H7 (cell line): Measurements from ENCODE around the gene FAAP20. TPM values are rescaled to one million over a fixed set of nuclear protein-coding genes. Genes with fewer than 3 reads are reported as not detected.
A peak's percentile ranks its signal among the peaks of the same experiment; 100 is the strongest.

Experiments
- DNase-seq: peaks from one replicate; pipeline ENCODE4 v3.0.0; 2012
- H3K27me3 ChIP-seq: 2 replicates; pipeline ENCODE4 v1.6.0; 2011; ENCODE audit warnings: mild to moderate bottlenecking, low read length; ENCODE audit not compliant: control insufficient read depth, insufficient read depth
- H3K36me3 ChIP-seq: replicated peaks from 2 replicates; pipeline ENCODE4 v1.5.1; 2011; ENCODE audit warnings: low read length; ENCODE audit not compliant: control insufficient read depth, insufficient read depth
- H3K4me3 ChIP-seq: 2 replicates; pipeline ENCODE4 v1.5.1; 2011; ENCODE audit warnings: low read depth, mild to moderate bottlenecking, control low read depth, low read length, moderate library complexity; ENCODE audit not compliant: insufficient read depth
- total RNA-seq: library from RNA; depleted of rRNA; stranded (reverse); fragments of >200 nt; shearing (Covaris generic); gene quantifications from 2 replicates; pipeline ENCODE4 v1.2.3, GENCODE V29; 2014

The FAAP20 gene
- total RNA-seq, 1 experiment from 2014 or later = 69.9 TPM

DNA sequence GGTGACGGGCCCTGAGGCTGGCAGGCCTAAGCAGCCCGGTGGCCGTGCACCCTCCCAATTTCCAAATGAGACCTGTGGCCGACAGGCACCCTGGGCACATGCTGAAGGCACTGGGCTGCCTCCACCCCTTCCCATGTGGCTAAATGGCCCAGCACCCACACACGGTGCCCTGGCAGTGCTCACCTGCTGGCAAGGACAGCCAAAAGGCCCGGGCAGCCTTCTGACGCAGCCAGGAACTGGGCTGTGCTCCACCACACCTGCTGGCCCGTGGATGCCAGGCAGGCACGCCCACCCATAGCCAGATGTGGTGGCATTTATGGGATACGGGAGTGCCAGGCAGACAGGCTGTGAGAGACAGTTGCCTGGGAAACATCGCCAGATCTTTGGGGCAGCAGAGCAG lies 4.0 kb upstream of the FAAP20 start:
- Histone ChIP-seq H3K27me3 (no peaks in the 10 kb centered on the region; the same call in 1 of the 2 replicates), H3K36me3 (no peaks in the 10 kb centered on the region), H3K4me3 (no peak overlapping the region)
- DNase-seq = no peak

DNA sequence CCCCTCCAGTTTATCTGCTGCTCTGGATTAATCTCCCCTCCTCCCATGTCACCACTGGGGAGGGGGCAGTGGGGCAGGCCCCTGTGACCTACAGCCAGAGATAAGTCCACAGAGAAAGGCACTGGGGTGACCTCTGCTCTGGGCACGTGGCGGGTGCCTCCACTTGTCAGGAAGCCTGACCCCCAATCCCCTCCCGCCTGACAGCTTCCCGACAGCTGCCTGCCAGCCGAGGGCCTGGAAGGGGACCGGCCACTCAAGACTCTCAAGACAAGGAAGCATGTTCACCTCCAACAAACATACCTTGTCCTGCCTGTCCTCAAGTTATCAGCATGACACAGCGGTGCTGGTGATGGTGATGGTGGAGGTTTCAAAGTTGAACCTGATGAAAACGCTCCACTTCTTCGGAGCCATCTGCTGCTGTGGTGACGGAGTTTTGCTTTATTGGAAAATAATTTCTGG lies 3.2 kb upstream of the FAAP20 start:
- DNase-seq = no peak
- Histone ChIP-seq H3K36me3 (no peaks in the 10 kb centered on the region), H3K4me3 (no peak overlapping the region), H3K27me3 (no peaks in the 10 kb centered on the region)

DNA sequence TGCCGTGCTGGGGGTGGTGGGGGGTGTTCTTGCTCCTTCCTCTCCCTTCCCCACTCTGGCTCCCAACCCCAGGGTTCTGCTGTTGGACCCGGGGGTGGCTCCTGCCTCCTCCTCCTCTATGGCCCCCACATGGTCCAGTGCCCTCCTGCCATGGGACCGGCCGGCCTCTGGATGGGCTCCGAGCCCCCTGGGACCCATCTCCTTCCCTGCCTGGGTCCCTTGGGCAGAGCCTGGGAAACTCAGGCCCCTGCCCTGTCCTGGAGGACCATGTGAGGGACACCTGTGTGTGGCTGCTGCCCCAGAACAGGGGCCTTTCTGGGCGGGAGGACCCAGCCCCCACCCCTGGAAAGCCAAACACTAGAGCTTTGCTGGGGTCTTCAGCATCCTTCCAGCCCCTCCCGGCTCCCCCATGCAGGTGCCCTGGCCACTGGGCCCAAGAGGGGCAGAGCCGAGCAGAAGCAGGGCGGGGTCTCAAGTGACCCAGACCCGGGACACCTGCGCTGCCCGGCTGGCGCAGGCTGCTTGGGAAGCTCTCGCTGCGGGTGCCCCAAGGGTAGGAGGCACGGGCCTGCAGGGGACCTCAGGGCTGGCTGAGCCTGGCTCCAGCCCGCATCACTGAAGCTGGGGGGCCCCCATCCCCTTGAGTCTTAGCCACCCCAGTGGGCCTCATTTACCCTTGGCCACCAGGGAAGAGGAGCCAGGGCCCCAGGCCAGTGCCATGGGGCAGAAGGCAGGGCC lies 2.5 kb upstream of the FAAP20 start:
- peaks cover 3% of the 10 kb centered on the region for H3K36me3 ChIP-seq
- H3K4me3 ChIP-seq = no peak overlapping the region
- no peaks in the 10 kb centered on the region for H3K27me3 ChIP-seq
- DNase-seq = no peak

DNA sequence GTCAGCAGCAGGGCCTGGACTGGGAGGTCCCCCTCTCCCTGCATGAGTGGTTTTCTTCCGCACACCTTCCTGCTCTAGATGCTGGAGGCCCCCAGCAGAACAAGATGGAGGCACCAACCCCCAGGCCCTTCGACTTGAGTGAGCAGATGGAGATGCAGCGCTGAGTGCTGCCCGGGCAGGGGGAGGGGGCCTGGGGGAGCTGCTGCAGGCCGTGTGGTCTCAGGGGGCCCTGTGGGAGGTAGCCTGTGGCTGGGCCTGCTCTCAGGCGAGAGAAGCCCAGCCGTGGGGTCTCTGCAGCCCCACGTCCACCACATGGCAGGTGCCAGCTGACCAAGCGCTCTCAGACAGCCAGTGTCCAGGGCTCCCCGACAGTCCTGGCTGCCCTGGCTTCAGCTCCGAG lies 1.2 kb upstream of the FAAP20 start:
- Histone ChIP-seq H3K27me3 (no peaks in the 10 kb centered on the region), H3K36me3 (peaks cover 3% of the 10 kb centered on the region), H3K4me3 (no peak overlapping the region)
- no peak for DNase-seq

DNA sequence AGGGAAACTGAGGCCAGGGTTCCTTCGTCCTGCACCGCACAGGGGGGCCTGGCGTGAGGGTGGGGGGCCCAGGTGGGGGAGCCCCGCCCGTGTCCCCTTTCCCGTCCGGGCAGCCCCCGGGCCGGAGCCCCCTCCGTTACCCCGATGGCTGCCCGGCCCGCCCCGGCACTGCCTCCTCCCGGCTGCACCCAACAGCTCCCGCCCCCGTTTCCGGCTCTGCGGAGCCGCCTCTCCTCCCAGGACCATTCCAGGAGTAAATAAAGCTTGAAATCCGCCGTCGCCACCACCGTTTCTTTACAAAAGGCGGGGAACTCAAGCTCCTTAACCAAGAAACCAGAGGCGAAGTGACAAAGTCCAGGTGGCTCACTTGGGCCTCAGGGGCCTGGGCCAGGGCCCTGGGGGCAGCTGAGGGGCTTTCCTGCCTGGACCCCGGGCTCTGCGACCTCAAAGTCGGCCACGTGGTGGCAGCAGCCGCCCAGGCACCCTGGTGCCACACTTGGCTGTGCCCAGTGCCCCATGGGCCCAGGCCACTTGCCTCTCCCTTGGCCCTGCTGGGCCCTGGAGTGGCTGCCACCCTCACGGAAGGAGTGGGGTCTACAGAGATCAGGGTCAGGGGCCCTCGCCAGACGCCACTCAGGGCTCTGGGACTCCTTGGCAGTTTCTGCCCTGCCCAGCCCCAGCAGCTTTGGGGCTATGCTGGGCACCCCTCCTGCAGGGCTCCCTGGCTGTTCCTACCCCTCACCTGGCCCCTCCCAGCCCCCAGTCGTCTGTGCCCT lies 514 bp upstream of the FAAP20 start:
- peak; percentile 99 for DNase-seq
- Histone ChIP-seq H3K27me3 (no peaks in the 10 kb centered on the region), H3K4me3 (peak overlapping the region; percentile 63), H3K36me3 (peaks cover 3% of the 10 kb centered on the region)

DNA sequence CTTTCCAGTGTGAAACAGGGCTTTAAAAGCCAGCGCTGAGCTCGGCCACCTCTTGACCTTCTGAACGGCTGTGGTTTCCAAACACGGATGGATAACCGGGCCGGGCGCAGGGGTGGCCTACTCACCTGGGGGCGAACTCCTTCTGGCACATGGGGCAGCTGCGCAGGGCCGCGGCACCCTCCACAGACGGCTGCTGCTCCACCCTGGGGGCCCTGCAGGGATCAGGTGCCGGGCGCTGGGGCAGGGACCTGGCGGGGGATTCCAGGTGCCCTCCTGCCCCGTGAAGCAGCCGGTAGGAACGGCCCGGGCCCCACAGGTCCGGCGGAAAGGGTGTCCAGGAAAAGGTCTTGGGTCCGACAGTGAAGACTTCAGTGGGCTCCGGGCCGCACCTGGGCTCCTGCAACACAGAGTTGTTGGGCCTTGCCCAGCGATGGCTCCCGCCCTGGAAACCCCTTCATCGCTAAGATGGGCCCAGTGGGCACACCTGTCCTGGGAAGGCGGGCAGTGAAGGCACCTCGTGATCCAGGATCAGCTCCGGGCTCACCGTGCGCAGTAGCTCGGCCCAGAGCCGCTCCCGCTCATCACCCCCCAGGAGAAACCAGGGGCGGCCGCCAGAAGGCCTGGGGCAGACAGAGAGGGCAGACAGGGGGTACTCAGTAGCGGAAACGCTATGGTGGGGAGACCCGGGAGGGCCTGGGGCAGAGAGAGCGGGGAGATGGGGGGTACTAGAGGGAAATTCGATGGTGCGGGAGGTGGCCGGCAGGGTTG lies 874 bp downstream of the FAAP20 start:
- peaks cover 3% of the 10 kb centered on the region for H3K36me3 ChIP-seq
- H3K27me3 ChIP-seq = no peaks in the 10 kb centered on the region
- DNase-seq = peak; percentile 80
- peak overlapping the region; percentile 47 for H3K4me3 ChIP-seq

DNA sequence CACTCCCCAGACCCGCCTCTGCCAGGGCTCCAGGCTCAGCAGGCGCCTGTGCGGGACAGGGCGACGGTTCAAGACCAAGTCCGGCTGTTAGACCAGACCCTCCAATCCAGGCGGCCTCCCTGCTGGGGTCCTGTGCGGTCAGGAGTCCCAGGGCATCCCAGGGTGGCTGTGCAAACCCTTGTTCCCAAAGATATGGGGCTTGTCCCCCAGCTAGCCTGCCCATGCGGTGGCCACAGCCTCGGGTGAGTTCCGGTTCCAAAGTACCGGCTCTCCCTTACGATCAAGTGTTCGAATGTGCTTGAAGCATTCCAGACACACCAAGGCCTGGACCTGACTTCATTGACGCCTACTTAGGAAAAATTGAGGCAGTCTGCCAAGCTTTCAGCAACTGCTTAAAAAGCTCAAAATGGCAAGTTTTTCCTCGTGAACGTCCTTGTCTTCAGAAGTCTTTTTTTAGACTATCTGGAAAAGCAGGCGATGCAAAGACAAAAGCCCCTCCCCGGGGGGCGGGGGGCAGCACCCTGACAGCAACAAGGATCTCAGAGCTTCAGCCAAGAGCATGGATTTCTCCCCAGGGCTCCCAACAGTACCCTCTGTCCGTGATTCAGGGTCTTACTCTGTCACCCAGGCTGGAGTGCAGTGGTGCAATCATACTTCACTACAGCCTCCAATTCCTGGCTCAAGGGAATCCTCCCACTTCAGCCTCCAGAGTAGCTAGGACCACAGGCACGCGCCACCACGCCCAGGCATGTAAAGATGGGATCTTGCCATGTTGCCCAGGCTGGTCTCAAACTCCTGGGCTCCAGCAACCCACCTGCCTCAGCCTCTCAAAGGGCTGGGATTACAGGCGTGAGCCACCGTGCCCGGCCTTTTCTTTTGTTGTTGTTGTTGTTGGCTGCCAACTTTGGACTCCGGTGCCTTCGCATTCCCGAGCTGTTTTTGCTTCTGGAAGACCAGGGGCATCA lies 2.3 kb downstream of the FAAP20 start:
- Histone ChIP-seq H3K36me3 (peaks cover 3% of the 10 kb centered on the region), H3K27me3 (no peaks in the 10 kb centered on the region), H3K4me3 (no peak overlapping the region)
- no peak for DNase-seq

DNA sequence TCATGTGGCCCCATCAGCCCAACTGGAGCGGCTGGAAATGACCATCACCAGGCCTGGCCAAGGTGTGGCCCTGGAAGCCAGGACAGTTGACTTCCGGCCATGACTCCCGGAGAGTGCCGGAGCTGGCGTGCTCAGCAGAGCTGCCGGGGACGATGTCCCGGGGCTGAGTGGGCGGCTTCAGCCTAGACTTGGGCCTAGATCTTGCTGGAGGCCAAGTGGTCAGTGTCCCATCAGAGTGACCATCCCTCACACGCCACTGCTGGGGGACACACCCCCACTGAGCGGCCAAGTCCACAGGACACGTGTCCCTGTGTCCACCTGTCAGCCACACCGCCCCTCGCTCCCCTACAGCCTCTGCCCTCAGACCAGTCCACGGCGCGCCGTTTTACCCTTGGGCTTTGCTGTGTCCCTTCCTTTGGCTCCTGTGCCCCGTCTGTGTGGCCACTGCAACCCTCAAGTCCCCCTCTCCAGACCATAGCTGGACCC lies 4.0 kb downstream of the FAAP20 start:
- Histone ChIP-seq H3K36me3 (peaks cover 3% of the 10 kb centered on the region), H3K4me3 (no peak overlapping the region)
- DNase-seq = no peak

DNA sequence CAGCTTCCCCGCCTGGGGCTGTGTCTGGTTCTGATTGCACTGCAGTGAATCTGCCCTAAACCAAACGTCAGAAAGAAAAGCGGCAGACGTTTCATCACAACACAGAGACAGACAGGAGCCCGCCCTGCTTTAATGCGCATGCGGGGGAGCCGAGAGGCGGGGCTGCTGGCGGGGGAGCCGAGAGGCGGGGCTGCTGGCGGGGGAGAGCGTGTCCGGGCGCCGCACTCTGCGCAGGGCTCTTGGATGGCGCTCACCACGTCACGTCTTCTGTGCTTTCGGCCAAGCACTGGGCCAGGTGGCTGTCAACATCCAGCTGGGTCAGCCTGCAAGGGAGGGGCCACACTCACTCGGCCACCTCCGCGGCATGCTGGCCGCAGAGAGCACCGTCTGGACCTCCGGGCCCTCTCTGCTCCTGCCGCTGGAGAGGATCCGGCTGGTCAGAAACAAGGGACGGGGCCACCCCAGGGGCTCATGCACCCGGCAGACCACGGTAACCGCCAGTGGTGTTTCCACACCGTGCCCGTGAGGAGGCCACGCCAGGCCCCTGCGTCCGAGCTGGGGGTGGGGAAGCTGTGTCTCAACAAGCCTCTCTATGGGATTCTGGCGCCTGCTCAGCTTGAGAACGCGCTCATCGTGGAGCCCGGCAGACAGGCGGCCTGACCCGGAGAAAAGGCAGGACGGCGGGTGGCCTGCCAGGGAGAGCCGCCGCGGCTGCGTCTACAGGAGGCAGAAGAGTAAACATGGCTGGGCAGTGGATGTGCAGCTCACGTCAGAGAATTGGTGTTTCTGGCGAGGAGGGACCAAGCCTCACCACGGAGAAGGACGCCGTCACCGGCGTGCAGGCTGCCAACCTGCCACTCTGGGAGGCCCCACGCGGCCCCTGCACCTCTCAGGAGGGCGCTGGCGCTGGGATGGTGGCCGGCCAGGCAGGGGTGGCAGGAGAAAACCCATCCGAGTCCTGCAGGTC lies 4.8 kb downstream of the FAAP20 start:
- H3K27me3 ChIP-seq = no peaks in the 10 kb centered on the region
- H3K4me3 ChIP-seq = peak overlapping the region; percentile 42
- peaks cover 3% of the 10 kb centered on the region for H3K36me3 ChIP-seq
- DNase-seq = peak; percentile 98

More for the DNA sequence above, 4.0 kb downstream of the FAAP20 start:
- no peaks in the 10 kb centered on the region for H3K27me3 ChIP-seq

DNA sequence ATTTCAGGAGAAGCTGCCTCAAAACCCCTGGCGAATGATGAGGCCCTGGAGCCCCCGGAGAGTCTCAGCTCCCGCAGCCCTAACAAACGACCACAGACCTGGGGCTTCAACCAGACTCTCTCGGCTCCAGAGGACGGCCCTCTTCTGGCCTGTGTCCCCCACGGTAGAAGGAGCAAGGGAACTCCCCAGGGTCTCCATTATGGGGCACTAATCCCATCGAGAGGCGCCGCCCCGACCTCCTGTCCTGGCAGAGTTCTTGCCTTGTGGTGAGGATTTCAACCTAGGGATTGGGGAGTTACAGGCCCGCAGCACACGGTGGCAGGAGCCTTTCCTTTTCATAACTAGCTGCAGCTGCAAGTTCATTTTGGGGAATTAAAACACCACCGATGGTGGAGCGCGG lies 6.2 kb downstream of the FAAP20 start:
- H3K4me3 ChIP-seq = no peak overlapping the region
- no peaks in the 10 kb centered on the region for H3K27me3 ChIP-seq
- no peak for DNase-seq

DNA sequence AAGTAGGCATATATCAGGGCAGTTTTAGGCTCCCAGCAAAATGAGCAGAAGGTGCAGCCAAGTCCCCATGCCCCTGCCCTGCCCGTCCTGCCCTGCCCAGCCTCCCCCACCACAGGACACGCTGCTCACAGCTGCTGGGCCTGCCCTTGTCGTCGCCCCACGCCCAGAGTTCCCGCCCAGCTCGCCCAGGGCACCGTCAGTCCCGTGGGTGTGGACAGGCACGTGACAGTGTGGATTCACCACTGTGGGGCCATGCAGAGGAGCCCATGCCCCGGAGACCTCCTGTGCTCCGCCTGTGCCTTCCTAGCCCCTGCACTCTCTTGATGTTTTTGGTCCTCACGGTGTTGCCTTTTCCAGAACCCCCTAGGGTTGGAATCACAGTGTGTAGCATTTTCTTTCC lies 7.0 kb downstream of the FAAP20 start:
- no peak for DNase-seq
- Histone ChIP-seq H3K36me3 (peaks cover 2% of the 10 kb centered on the region), H3K4me3 (no peak overlapping the region), H3K27me3 (no peaks in the 10 kb centered on the region)

More for the DNA sequence above, 6.2 kb downstream of the FAAP20 start:
- H3K36me3 ChIP-seq = peaks cover 3% of the 10 kb centered on the region

DNA sequence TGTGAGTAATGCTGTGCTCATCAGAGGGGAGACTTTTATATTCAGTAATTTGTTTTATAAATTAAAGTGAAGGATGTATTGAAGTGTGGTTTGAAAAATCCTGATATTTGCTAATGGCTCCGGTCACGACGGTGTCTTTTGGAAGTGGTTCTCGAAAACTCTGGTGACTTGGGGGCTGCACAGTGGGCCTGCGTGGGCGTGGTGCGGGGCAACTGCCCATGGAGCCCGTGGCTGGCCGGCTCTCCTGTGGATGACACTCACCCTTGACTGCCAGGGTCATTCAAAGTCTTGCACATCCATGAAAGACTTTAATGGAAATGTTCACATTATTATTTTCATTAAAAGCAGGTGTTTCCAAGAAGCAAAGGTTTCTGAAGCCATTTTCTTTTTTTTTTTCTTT lies 7.7 kb downstream of the FAAP20 start:
- DNase-seq = no peak
- H3K27me3 ChIP-seq = no peaks in the 10 kb centered on the region
- no peak overlapping the region for H3K4me3 ChIP-seq
- H3K36me3 ChIP-seq = no peaks in the 10 kb centered on the region; the same call in 1 of the 2 replicates
